Astrocyte (in vitro differentiated cells and primary cell): Measurements from ENCODE around the gene GRB10. TPM values are rescaled to one million over a fixed set of nuclear protein-coding genes. Genes with fewer than 3 reads are reported as not detected.

Experiments
- DNase-seq: peaks from one replicate; pipeline ENCODE4 v3.0.0-alpha.2; 2010; ENCODE audit warnings: low read depth
- FAIRE-seq: peaks from 2 replicates; lab custom pipeline; 2011; peaks lifted over from hg19 to GRCh38; lab: Jason Lieb, UNC
- H2AFZ ChIP-seq: 2 replicates; pipeline ENCODE4 v1.6.0; 2012; ENCODE audit warnings: low read depth, low read length, inconsistent platforms
- H3K27ac ChIP-seq: 2 replicates; pipeline ENCODE4 v1.5.1; 2011; ENCODE audit warnings: low read depth, low read length, inconsistent platforms
- H3K27me3 ChIP-seq: 2 replicates; pipeline ENCODE4 v1.6.0; 2011; ENCODE audit warnings: low read length, inconsistent platforms; ENCODE audit not compliant: insufficient read depth
- H3K36me3 ChIP-seq: 2 replicates; pipeline ENCODE4 v1.5.1; 2011; ENCODE audit warnings: low read length, inconsistent platforms; ENCODE audit not compliant: insufficient read depth
- H3K4me1 ChIP-seq: 2 replicates; pipeline ENCODE4 v1.5.1; 2011; ENCODE audit warnings: low read length, inconsistent platforms; ENCODE audit not compliant: insufficient read depth
- H3K4me2 ChIP-seq: 2 replicates; pipeline ENCODE4 v1.6.0; 2012; ENCODE audit warnings: low read length, inconsistent platforms
- H3K4me3 ChIP-seq: 2 replicates; pipeline ENCODE4 v1.5.1; 2011; ENCODE audit warnings: low read depth, mild to moderate bottlenecking, low read length, inconsistent platforms; ENCODE audit not compliant: insufficient read depth
- H3K79me2 ChIP-seq: 2 replicates; pipeline ENCODE4 v1.6.0; 2012; ENCODE audit warnings: mild to moderate bottlenecking, low read length, inconsistent platforms; ENCODE audit not compliant: insufficient read depth
- H3K9ac ChIP-seq: 2 replicates; pipeline ENCODE4 v1.6.0; 2012; ENCODE audit warnings: mild to moderate bottlenecking, low read length, inconsistent platforms
- H3K9me3 ChIP-seq: 2 replicates; pipeline ENCODE4 v1.5.1; 2012; ENCODE audit warnings: low read depth, mild to moderate bottlenecking, low read length, inconsistent platforms; ENCODE audit not compliant: insufficient read depth
- H4K20me1 ChIP-seq: 2 replicates; pipeline ENCODE4 v1.6.0; 2012; ENCODE audit warnings: low read length, inconsistent platforms; ENCODE audit not compliant: insufficient read depth
- H3K27ac Mint-ChIP-seq: one replicate; pipeline ENCODE4 v1.8.0; 2021; ENCODE audit warnings: mild to moderate bottlenecking, mixed read lengths; ENCODE audit not compliant: unreplicated experiment
- H3K27me3 Mint-ChIP-seq: one replicate; pipeline ENCODE4 v1.8.0; 2021; ENCODE audit warnings: low read depth, mixed read lengths; ENCODE audit not compliant: unreplicated experiment
- H3K36me3 Mint-ChIP-seq: one replicate; pipeline ENCODE4 v1.8.0; 2021; ENCODE audit warnings: low read depth, mixed read lengths; ENCODE audit not compliant: unreplicated experiment
- H3K4me1 Mint-ChIP-seq: one replicate; pipeline ENCODE4 v1.8.0; 2021; ENCODE audit warnings: low read depth, mixed read lengths; ENCODE audit not compliant: unreplicated experiment
- H3K4me3 Mint-ChIP-seq: one replicate; pipeline ENCODE4 v1.8.0; 2021; ENCODE audit warnings: mild to moderate bottlenecking, moderate library complexity, mixed read lengths; ENCODE audit not compliant: unreplicated experiment
- H3K9me3 Mint-ChIP-seq: one replicate; pipeline ENCODE4 v1.8.0; 2021; ENCODE audit warnings: mild to moderate bottlenecking, mixed read lengths; ENCODE audit not compliant: unreplicated experiment
- CTCF ChIP-seq: IDR thresholded peaks from 2 replicates; pipeline ENCODE4 v1.5.1; 2011; ENCODE audit warnings: low read depth, mild to moderate bottlenecking, inconsistent platforms, low read length, moderate library complexity; ENCODE audit not compliant: insufficient read depth
- EZH2 ChIP-seq: IDR thresholded peaks from 2 replicates; pipeline ENCODE4 v1.6.1; 2012; ENCODE audit warnings: mild to moderate bottlenecking, low read length, inconsistent platforms; ENCODE audit not compliant: insufficient read depth
- total RNA-seq: library from RNA; stranded (reverse); gene quantifications from 2 replicates; pipeline ENCODE4 v1.2.1, GENCODE V29; 2021

GRB10 gene
- total RNA-seq, 1 donor from 2014 or later: 81.9 TPM

GRCh38 chr7:50806143-50806542 lies 23.4 kb upstream of the GRB10 start:
- Histone ChIP-seq H3K9ac (no peak overlapping the region), H3K27ac (no peak overlapping the region), H3K4me2 (no peak overlapping the region), H2AFZ (no peak overlapping the region), H3K4me3 (no peak overlapping the region), H4K20me1 (no peaks in the 10 kb centered on the region), H3K36me3 (no peaks in the 10 kb centered on the region), H3K9me3 (no peaks in the 10 kb centered on the region), H3K27me3 (peaks cover 2% of the 10 kb centered on the region), H3K79me2 (no peaks in the 10 kb centered on the region), H3K4me1 (peaks cover 27% of the 10 kb centered on the region)
- Mint-ChIP-seq H3K36me3 (no peaks in the 10 kb centered on the region), H3K4me1 (peaks cover 2% of the 10 kb centered on the region), H3K27me3 (peaks cover 41% of the 10 kb centered on the region), H3K9me3 (no peaks in the 10 kb centered on the region), H3K4me3 (no peak overlapping the region), H3K27ac (no peak overlapping the region)
- DNase-seq (no peak), FAIRE-seq (no peak)
- TF ChIP-seq EZH2 (no peak), CTCF (no peak)

DNA sequence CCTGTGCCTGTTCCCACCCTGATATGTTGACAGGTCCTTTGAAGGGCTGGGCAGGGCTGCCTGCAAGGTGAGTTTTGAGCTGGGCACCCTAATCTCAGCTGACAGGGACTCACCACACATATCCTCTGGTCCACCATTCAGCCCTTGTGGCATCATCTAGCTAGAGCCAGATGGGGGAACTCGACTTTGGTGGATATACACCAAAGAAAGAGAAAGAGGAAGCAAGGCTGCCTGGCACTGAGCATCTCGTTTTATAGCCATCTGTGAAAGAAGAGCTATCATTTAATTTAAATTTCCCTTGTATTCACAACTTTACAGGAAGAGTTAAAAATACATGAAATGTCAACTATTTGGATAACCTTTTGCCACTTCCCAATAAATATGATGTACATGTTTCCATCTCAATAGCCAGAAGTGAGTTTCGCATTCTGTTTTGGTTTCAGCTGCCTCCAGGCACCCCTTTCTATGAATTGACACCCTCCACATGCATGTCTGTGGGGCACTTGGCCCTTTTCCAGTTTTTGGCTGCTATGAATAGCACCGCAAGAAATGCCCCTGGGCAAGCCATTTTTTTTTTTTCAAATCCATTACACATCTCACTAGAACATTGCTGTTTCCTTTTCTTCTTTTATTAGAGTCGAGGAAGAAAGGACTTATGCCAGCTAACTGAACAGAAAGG lies 22.9 kb upstream of the GRB10 start:
- DNase-seq (no peak), FAIRE-seq (no peak)
- Mint-ChIP-seq H3K27me3 (peaks cover 41% of the 10 kb centered on the region), H3K4me3 (no peak overlapping the region), H3K27ac (no peak overlapping the region), H3K4me1 (peaks cover 2% of the 10 kb centered on the region), H3K36me3 (no peaks in the 10 kb centered on the region), H3K9me3 (no peaks in the 10 kb centered on the region)
- Histone ChIP-seq H3K27ac (no peak overlapping the region), H3K4me1 (peaks cover 27% of the 10 kb centered on the region), H3K9ac (no peak overlapping the region), H3K4me2 (no peak overlapping the region), H4K20me1 (no peaks in the 10 kb centered on the region), H3K36me3 (no peaks in the 10 kb centered on the region), H3K79me2 (no peaks in the 10 kb centered on the region), H3K27me3 (peaks cover 2% of the 10 kb centered on the region), H3K4me3 (no peak overlapping the region), H3K9me3 (no peaks in the 10 kb centered on the region), H2AFZ (no peak overlapping the region)
- TF ChIP-seq EZH2: no peak
- no peak for TF ChIP-seq CTCF
